GM19099 (cell line): ENCODE measurements around the gene PRKCE.

Source experiments
- POLR2A ChIP-seq: IDR thresholded peaks from 3 replicates; pipeline ENCODE4 v1.6.1; 2011; ENCODE audit warnings: low read depth; ENCODE audit not compliant: insufficient read length; ENCODE audit errors: extremely low read depth

The PRKCE gene

GRCh38 chr2:45649462-45649857 is 2.0 kb upstream of the PRKCE start:
- no peak for TF ChIP-seq POLR2A

GRCh38 chr2:45649858-45650811 is 1.3 kb upstream of the PRKCE start:
- TF ChIP-seq POLR2A, result peak; percentile 40

DNA sequence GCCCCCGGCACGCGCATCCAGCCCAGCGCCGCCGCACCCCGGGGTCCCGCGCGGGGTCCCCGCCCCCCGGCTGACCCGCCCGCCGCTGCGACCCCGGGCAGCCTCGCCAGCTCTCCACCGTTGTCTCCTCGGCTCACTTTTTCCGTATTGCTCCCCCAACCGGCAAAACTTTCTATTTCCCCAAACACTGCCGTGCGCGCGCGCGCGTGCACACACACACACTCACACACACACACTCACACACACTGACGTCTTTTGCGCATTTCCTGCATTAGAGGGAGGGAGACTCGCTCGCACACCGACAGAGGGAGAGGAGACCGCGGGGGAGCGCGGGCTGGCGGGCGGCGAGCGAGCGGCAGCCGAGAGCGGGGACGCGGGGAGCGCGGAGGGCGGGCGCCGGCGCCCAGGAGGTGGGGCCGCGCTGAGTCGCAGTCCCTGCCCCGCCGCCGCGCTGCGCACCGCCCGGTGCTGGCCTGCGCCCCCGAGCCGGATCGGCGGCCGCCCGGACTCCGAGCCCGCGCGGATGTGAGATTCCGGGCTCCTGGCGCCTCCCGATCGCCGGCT is 542 bp upstream of the PRKCE start:
- peak; percentile 76 for TF ChIP-seq POLR2A

DNA sequence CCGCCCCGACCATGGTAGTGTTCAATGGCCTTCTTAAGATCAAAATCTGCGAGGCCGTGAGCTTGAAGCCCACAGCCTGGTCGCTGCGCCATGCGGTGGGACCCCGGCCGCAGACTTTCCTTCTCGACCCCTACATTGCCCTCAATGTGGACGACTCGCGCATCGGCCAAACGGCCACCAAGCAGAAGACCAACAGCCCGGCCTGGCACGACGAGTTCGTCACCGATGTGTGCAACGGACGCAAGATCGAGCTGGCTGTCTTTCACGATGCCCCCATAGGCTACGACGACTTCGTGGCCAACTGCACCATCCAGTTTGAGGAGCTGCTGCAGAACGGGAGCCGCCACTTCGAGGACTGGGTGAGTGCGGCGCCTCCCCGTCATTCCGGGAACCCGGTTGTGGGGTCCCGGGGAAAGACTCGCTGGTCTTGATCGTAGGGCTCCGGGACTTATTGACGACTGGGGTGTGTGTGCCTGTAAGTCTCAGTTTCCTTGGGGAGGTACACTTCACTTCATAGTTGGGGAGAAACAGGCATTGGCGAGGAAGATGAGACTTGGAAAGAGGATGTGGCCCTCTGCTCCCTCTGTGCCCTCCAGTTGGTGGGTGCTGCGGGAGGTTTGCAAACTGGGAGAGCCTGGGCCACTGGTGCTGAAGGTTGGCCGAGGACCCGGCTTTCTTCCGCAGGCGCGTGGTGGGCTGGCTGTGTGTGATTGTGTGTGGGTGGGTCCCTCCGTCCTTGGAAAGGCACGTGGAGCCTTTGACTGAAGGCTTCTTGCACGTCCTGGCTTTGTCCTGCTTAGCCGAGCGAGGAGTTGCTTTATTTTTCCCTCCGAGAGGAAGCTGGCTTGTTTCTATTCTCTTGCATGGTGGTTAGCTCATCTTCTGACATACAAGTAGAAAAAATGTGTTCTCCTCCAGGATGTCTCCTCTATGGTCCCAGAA is 886 bp downstream of the PRKCE start:
- no peak for TF ChIP-seq POLR2A

DNA sequence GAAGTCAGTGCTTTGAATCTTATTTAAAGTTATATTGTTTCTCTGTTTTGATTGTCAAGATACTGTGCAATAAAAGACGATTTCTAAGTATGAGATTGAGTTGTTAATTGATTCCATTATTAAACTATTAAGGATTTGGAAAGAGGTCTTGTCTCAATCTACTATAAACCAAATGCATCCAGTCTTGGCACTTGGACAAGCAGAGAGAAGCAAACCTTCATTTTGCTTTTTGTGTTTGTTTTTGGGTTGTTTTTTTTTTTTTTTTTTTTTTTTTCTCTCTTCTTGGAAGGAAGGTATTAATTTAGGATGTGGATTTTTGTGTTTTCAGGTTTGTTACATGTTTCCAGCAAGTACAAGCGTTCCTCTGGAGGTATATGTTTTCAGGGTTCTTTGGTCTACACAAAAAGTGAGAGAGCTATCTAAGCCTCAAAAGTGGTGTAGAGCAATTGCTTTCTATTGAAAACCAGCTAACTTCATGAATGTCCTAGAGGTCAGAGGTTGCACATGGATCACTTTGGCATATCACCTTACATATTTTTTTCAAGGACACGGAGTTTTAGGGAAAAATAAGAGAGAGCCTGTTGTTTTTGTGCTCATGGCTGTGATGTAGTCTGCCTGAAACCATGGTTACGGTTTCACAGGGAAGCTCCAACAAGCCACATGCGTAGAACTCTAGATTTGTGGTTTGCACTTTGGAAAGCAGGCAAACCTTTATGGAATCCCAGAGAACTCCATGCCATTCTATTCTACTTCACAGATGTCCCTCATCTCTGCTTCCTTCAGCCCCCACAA is 1.8 kb downstream of the PRKCE start:
- TF ChIP-seq POLR2A, result no peak

DNA sequence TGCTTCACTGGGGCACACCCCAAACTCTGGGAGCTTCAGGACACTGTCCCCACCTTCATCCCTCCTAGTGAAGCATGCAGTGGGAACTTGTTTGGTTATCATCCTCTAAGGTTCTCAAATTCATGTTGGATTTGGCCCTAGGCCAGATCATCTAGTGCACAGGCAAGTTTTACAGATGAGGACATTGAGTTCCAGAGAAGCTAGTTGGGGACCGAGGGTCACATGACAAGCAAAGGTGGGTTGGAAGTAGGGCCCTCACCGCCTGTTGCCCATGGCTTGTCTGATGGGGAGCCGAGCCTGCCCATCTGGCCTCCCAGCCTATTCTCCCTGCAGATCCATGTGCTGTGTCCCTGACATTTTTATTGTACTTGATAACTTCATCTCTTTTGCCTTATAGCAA is 2.8 kb downstream of the PRKCE start:
- TF ChIP-seq POLR2A, result no peak

DNA sequence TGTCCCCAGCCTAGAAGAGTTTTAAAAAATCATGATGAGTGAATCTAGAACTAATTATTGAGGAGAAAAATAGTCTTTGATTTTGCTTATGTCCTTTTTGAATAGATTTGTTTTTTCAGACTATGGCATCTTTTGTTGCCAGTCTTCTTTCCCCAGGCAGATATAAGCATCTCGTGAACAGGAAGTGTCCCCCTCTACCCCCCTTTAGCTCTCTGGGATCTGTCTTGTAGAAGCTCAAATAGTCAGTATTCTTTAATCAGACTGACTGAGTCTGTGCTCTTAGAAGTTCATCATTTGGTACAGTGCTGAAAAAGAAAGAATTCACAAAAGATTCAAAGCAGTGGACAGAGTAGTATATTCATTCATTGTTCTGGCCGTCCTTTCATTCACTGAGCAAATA is 10.4 kb downstream of the PRKCE start:
- no peak for TF ChIP-seq POLR2A

DNA sequence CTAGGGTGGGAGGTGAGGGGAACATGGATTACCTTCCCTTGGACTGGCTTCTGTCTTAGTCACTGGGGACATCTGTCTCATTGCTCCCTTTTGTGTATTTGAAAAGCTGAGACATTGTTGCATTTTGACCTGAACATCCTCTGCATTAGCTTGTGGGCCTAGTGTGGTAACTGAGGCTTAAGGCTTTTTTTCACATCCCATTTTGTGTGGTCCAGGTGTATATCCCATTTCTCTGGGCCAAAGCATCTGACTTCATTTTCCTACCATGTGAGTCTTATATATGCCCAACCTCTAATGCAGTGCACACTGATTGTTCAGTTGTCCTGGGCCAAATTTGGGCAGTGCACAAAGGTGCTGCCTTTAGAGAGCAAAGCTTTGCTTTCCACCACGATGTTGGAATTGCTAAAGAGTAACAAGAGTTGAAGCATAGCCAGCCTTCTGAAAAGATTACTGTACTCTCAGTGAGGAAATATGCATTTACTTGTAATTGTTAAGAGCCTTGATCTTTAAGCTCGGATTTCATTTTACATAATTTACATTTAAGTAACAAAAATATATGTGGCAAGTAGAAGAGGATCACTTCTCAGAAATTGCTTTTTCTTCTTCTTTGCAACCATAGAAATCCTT is 13.3 kb downstream of the PRKCE start:
- TF ChIP-seq POLR2A, result no peak

GRCh38 chr2:45668509-45668908 is 17.0 kb downstream of the PRKCE start:
- no peak for TF ChIP-seq POLR2A

DNA sequence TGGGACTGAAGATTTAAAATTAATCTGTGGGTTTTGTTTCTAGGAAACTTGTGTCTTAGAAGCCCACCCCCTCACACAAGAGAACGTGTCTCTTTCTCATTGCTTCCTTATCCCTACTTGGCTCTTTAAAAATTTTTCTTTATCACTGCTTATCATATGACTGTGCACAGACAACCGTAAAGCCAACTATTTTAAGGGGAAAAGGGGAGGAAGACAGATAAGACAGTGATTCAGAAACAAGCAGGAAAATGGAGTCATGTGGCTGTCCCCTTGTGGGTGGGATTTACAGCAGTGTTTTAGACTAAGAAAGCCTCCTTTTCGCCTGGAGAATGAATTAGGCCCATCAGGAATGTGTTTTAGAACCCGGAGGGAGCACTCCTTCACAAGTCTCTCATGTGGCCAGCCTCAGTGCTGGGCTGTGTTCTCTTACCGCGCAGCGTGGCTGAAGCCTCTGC is 17.6 kb downstream of the PRKCE start:
- no peak for TF ChIP-seq POLR2A

GRCh38 chr2:45670646-45671045 is 19.2 kb downstream of the PRKCE start:
- TF ChIP-seq POLR2A, result no peak

DNA sequence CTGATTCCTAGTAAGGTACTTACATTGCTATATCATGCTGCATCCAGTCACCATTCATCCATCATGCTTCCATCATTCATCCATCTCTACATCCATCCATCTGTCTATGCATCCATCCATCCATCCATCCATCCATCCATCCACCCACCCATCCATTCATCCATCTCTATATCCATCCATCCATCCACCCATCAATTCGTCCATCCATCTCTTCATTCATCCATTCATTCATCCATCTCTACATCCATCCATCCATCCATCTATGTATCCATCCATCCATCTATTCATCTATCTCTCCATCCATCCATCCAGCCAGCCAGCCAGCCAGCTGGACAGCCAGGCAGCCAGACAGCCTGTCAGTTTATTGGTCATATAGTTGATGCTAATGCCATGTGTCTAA is 20.7 kb downstream of the PRKCE start:
- no peak for TF ChIP-seq POLR2A

- no peak for TF ChIP-seq POLR2A
Measured at GRCh38 chr2:45674035-45674816, 22.8 kb downstream of the PRKCE start.
